CD4-positive, alpha-beta memory T cell (primary cell): ENCODE results near the gene CTSD. TPM values are rescaled to one million over a fixed set of nuclear protein-coding genes. Genes with fewer than 3 reads are reported as not detected.

Experiments used
- CTCF ChIA-PET: fragments of 350-600 bp; sonication (Branson Sonifier 250); formaldehyde crosslinking; loops from one replicate; lab custom pipeline; 2021; ENCODE audit warnings: inconsistent platforms; ENCODE audit not compliant: partially characterized antibody; lab: Charles Lee
- POLR2A ChIA-PET: fragments of 350-600 bp; sonication (Branson Sonifier 250); formaldehyde crosslinking; loops from one replicate; lab custom pipeline; 2021; ENCODE audit not compliant: partially characterized antibody; lab: Charles Lee
- DNase-seq, 5 donors: peaks; one replicate each; pipeline versions ENCODE4 v3.0.0 to v3.0.0-alpha.2; 2020 to 2022; ENCODE audit warnings: mixed read lengths in 1 of 5
- H3K27ac ChIP-seq: one replicate; pipeline ENCODE4 v1.7.0; 2013; ENCODE audit warnings: low read depth, low read length
- H3K27me3 ChIP-seq: 2 replicates; pipeline ENCODE4 v1.7.0; 2013; ENCODE audit warnings: mild to moderate bottlenecking, low read length, moderate library complexity; ENCODE audit not compliant: insufficient read depth
- H3K36me3 ChIP-seq: 2 replicates; pipeline ENCODE4 v1.7.0; 2013; ENCODE audit warnings: mild to moderate bottlenecking, low read length, moderate library complexity; ENCODE audit not compliant: insufficient read depth
- H3K4me1 ChIP-seq: 2 replicates; pipeline ENCODE4 v1.7.0; 2013; ENCODE audit warnings: mild to moderate bottlenecking, low read length, moderate library complexity; ENCODE audit not compliant: insufficient read depth
- H3K4me3 ChIP-seq, 2 donors: one replicate each; pipeline ENCODE4 v1.7.0; 2013; ENCODE audit warnings: low read length in 2 of 2, mild to moderate bottlenecking in 1 of 2
- H3K9me3 ChIP-seq, 2 donors: one replicate each; pipeline ENCODE4 v1.7.0; 2013; ENCODE audit warnings: low read length in 2 of 2, control low read depth in 1 of 2; ENCODE audit not compliant: control insufficient read depth in 1 of 2
- H3K27ac Mint-ChIP-seq, 7 donors: one replicate each; pipeline ENCODE4 v1.8.0; 2020 to 2021; ENCODE audit warnings: mixed read lengths in 7 of 7, mild to moderate bottlenecking in 6 of 7, inconsistent platforms in 3 of 7, moderate library complexity in 3 of 7
- H3K27me3 Mint-ChIP-seq, 2 donors: one replicate each; pipeline ENCODE4 v1.8.0; 2020 to 2021; ENCODE audit warnings: mixed read lengths in 2 of 2
- H3K36me3 Mint-ChIP-seq, 2 donors: one replicate each; pipeline ENCODE4 v1.8.0; 2020 to 2021; ENCODE audit warnings: mixed read lengths in 2 of 2, inconsistent platforms in 1 of 2, mild to moderate bottlenecking in 1 of 2
- H3K4me1 Mint-ChIP-seq, 4 donors: one replicate each; pipeline ENCODE4 v1.8.0; 2020 to 2021; ENCODE audit warnings: mixed read lengths in 4 of 4, mild to moderate bottlenecking in 1 of 4
- H3K4me3 Mint-ChIP-seq, 8 donors: one replicate each; pipeline ENCODE4 v1.8.0; 2020 to 2021; ENCODE audit warnings: mixed read lengths in 8 of 8, mild to moderate bottlenecking in 7 of 8, moderate library complexity in 6 of 8, inconsistent platforms in 3 of 8
- H3K9me3 Mint-ChIP-seq, 8 donors: one replicate each; pipeline ENCODE4 v1.8.0; 2020 to 2021; ENCODE audit warnings: mixed read lengths in 8 of 8, mild to moderate bottlenecking in 5 of 8, inconsistent platforms in 3 of 8, moderate library complexity in 1 of 8
- intact Hi-C: fragments of 100-400 bp; cut with micrococcal nuclease; formaldehyde crosslinking; loops from one replicate; pipeline ENCODE4 v1.15.1; 2023
- polyA plus RNA-seq, 2 donors: library from polyadenylated mRNA; unstranded; fragments of 300-500 nt; fragmentation: Illumina TruSeq; gene quantifications; one replicate each; pipeline ENCODE4 v1.2.3, GENCODE V29; 2021
- total RNA-seq, 2 experiments: library from RNA; stranded (reverse); gene quantifications; one replicate each; pipeline ENCODE4 v1.2.3, GENCODE V29; 2021

CTSD gene
- total and polyA plus RNA-seq, 4 experiments from 2014 or later, result 122 to 214 (median 171) TPM

DNA sequence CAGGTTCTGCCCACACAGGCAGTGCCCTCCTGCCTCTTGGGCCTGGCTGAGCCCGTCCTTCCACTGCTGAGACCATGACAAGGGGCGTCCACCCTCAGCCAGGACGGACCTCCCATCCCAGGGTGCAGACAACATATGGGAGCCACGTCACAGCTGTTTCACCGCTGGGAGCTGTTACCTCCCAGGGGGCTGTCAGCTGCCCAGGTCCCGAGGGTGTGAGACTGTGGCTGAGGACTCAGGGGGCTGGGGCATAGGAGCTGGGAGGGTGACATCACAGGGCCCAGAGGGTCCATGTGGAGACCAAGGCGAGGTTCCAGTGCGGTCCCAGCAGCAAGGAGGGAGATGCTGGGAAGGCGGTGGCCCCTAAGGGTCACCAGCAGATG, 17.9 kb upstream of the CTSD start:
- H3K4me3 ChIP-seq, result no peak overlapping the region
- no peaks in the 10 kb centered on the region for H3K4me1 Mint-ChIP-seq
- ChIA-PET POLR2A (no interaction called here), CTCF (no interaction called here)
- H3K36me3 ChIP-seq, result no peaks in the 10 kb centered on the region
- no peak overlapping the region for H3K27ac Mint-ChIP-seq
- peaks cover 0 to 3% (median 0%) of the 10 kb centered on the region in 8 donors for H3K9me3 Mint-ChIP-seq
- H3K27me3 ChIP-seq, result no peaks in the 10 kb centered on the region
- H3K36me3 Mint-ChIP-seq, result no peaks in the 10 kb centered on the region
- no peak overlapping the region for H3K27ac ChIP-seq
- H3K4me1 ChIP-seq, result no peaks in the 10 kb centered on the region
- no peaks in the 10 kb centered on the region for H3K9me3 ChIP-seq
- H3K27me3 Mint-ChIP-seq, result no peaks in the 10 kb centered on the region
- DNase-seq, result no peak
- intact Hi-C loops, result no loop called here
- no peak overlapping the region for H3K4me3 Mint-ChIP-seq

DNA sequence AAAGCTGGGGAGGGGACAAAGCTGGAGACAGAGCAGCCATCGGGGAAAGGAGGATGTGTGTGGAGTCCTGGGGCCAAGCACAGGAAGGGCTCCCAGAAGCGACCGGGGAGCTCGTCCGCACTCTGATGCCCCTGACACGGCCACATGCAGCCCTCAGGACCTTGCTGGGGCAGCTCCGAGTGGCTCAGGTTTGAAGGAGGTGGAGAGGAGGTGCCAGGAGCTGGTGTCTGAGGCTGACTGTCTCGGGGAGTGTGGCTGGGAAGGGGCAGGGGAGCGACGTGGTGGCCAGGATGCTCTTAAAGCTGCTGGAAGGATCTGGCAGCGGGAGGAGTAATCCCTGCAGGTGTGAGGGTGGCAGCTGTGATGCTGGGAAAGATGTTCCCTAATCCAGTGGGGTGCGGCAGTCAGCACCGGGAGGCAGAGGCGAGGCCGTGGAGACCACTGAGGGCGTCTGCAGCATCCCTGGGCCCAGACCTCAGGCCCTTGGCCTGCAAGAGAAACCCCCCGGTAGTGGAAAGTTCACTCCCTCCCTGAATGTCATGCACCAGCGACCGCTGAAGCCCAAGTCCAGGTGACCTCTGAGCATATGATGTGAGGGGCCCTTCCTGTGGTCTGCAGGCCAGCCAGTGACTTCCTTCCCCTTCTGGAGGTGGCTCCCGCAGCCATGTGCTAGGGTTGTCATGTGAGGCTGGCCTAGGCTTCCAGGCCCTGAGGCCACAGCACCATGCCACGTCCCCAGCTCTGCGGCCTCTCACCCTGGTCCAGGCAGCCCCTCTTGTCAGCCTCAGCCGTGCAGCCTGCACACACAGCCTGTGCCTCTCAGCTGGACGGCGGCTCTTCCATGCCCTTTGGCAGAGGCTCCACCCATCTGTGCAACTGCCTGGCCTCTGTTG, 17.2 kb upstream of the CTSD start:
- Mint-ChIP-seq H3K4me3 (no peak overlapping the region), H3K36me3 (no peaks in the 10 kb centered on the region), H3K27me3 (no peaks in the 10 kb centered on the region), H3K27ac (no peak overlapping the region), H3K4me1 (no peaks in the 10 kb centered on the region), H3K9me3 (peaks cover 0 to 3% (median 0%) of the 10 kb centered on the region in 8 donors)
- Histone ChIP-seq H3K4me1 (no peaks in the 10 kb centered on the region), H3K27ac (no peak overlapping the region), H3K27me3 (no peaks in the 10 kb centered on the region), H3K36me3 (no peaks in the 10 kb centered on the region), H3K9me3 (no peaks in the 10 kb centered on the region), H3K4me3 (no peak overlapping the region)
- CTCF ChIA-PET, result no interaction called here
- intact Hi-C loops, result no loop called here
- DNase-seq, result no peak
- POLR2A ChIA-PET, result no interaction called here

DNA sequence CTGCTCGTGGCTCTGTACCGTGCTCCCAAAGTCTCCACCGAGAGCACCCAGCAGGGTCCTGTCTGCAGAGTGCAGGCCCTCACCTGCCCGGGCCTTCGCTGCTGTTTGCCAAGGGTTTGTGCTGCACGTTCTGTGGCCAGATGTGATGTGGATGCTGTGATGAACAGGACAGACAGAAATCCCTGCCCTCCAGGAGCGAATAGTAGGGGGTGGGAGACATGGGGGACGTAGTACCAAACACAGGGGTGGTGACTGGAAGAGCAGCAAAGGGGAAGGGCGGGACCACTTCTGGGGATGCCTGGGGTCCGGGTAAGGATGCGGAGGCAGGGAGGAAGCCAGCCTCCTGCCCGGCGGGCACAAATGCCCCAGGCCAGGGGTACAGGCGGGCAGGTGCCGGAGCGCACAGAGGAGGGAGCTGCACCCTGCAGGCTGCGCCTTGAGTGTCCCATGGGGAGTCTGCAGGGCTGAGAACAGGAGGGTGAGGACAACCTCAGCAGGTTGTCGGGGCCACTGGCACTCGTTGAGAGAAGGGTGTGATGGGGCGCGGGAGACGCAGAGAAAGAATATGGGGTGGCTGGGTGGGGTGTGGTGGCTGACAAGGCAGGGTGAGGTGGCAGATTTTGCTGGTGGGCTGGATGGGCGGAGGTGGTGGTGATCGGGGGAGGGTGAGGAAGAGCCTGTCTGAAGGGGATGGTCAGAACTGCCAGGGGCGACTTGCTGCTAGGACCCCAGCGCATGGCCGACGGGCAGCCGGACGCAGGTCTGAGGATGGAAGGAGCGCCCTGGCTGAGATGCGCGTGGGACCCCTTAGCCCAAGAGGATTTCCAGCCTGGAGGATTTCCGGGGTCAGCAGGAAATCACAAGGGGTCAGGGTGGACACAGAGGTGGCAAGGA, 16.3 kb upstream of the CTSD start:
- no peaks in the 10 kb centered on the region for H3K36me3 ChIP-seq
- Mint-ChIP-seq H3K4me1 (no peaks in the 10 kb centered on the region), H3K27ac (peak overlapping the region in 1 of 7 donors; percentile 76), H3K36me3 (no peaks in the 10 kb centered on the region), H3K9me3 (peaks cover 0 to 2% (median 0%) of the 10 kb centered on the region in 8 donors), H3K27me3 (no peaks in the 10 kb centered on the region), H3K4me3 (no peak overlapping the region)
- H3K4me1 ChIP-seq, result no peaks in the 10 kb centered on the region
- POLR2A ChIA-PET, result no interaction called here
- no peaks in the 10 kb centered on the region for H3K9me3 ChIP-seq
- CTCF ChIA-PET, result no interaction called here
- no peak overlapping the region for H3K27ac ChIP-seq
- DNase-seq, result no peak
- intact Hi-C loops, result no loop called here
- no peak overlapping the region for H3K4me3 ChIP-seq
- H3K27me3 ChIP-seq, result no peaks in the 10 kb centered on the region

DNA sequence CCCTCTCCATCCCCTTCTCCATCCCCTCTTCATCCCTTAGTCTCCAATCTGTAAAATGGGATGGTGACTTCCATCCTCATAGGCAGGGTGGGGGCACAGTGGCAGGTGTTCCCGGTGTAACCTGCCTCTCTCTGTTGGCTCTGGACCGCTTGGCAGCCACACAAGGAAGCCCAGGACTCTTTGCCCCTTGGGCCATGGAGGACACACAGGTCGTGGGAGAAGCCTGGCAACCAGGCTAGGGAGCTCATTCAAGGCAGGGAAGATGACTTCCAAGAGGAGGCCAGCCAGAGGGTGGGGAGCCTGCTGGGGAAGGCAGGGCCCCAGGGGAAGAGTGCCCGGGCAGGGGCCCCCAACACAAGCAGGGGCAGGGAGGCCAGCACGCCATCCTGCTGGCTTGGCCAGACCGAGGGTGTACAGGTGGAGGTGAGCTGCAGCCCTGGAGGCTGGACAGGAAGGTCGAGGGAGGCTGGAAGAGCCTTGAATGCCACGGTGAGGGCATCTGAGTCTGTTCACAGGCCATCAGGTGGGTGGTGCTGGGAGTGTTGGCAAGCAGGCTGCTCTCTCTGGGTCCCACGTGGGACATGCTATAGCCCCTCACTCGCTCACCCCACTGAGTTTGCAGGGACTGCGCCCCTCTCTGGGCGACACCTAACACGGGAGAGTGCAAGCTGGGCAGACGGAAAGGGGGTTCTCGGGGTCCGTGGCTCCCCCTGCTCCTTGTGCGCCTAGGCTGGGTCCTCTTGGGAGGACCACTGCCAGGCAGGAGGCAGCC, 15.5 kb upstream of the CTSD start:
- Mint-ChIP-seq H3K27ac (peak overlapping the region in 1 of 7 donors; percentile 37), H3K9me3 (no peaks in the 10 kb centered on the region), H3K36me3 (no peaks in the 10 kb centered on the region), H3K4me3 (no peak overlapping the region), H3K27me3 (no peaks in the 10 kb centered on the region), H3K4me1 (peaks cover 0 to under 1% (median under 1%) of the 10 kb centered on the region in 4 donors)
- intact Hi-C loops, result no loop called here
- ChIA-PET POLR2A (no interaction called here), CTCF (interaction anchor here (2.7 kb wide), 1 partner anchor 85 kb away, joined by 9 read pairs; no protein-coding TSS in a partner anchor)
- Histone ChIP-seq H3K4me1 (no peaks in the 10 kb centered on the region), H3K27ac (no peak overlapping the region), H3K27me3 (no peaks in the 10 kb centered on the region), H3K9me3 (no peaks in the 10 kb centered on the region), H3K4me3 (no peak overlapping the region), H3K36me3 (no peaks in the 10 kb centered on the region)
- no peak for DNase-seq

DNA sequence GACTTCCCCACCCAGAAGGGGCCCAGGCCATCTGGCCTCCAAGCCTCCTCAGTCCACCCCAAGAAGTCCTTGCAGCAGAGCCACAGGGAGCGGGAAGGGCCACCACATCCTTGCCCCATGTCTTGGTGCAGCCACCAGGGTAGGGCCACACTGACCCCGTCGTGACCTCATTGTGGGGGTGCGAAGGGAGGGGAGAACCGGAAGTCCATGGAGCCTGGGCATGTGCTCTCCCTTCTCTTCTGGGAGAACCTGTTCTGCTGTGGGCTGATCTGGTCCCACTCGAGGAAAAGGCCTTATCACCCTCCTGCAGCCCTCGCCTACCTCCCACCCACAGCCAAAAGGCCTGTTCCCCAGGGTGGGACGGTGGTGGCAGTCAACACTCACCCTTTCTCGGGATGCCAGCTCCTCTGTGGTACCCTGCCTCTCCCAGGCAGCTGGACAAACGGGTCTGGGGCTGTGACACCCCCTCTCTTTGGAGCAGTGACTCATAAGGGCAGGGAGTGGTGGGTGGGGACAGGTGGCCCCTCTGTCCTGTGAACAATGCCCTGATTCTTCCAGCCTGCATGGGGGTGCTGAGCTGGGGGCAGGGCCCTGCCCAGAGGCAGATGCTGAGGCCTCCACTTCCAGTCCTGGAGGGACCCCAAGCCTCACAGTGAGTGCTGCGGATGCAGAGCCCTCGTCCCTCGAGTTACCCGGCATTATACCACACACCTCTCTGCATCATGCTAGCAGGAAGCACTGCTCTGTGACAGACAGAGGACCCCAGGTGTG, 14.6 kb upstream of the CTSD start:
- no peaks in the 10 kb centered on the region for H3K27me3 ChIP-seq
- Mint-ChIP-seq H3K36me3 (no peaks in the 10 kb centered on the region), H3K27me3 (no peaks in the 10 kb centered on the region), H3K27ac (no peak overlapping the region), H3K4me1 (peaks cover 0 to 8% (median 3%) of the 10 kb centered on the region in 4 donors), H3K9me3 (no peaks in the 10 kb centered on the region), H3K4me3 (no peak overlapping the region)
- intact Hi-C loops, result no loop called here
- no peaks in the 10 kb centered on the region for H3K36me3 ChIP-seq
- H3K27ac ChIP-seq, result no peak overlapping the region
- H3K9me3 ChIP-seq, result no peaks in the 10 kb centered on the region
- no peak overlapping the region for H3K4me3 ChIP-seq
- H3K4me1 ChIP-seq, result peaks cover 2% of the 10 kb centered on the region
- ChIA-PET POLR2A (interaction anchor here (0.7 kb wide), 1 partner anchor 21 kb away, joined by 3 read pairs; no protein-coding TSS in a partner anchor), CTCF (interaction anchor here (1.1 to 2.7 kb wide), 3 partner anchors 84 to 224 kb away, joined by 3 to 9 read pairs (median 4); no protein-coding TSS in a partner anchor)
- DNase-seq, result no peak

DNA sequence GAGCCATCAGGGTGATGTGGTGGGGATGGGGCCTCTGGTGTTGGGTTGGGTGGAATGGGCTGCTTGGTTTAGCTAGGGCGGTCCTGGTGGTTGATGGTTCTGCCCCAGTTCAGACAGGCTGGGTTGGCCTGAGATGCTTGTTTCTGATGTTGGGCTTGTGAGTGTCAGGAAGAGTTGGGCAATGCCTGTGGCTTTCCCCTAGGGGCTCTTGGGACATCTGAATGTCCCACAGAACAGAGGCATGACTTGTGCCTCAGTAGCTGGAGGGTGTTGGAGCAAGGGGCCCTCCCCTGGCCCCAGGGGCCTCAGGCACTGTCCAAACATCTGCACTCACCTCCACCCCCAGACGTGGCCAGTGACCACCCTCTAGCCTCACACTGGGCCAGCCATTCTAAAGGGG, 14.0 kb upstream of the CTSD start:
- H3K9me3 Mint-ChIP-seq, result no peaks in the 10 kb centered on the region
- no peak overlapping the region for H3K27ac Mint-ChIP-seq
- Histone ChIP-seq H3K27ac (no peak overlapping the region), H3K9me3 (no peaks in the 10 kb centered on the region), H3K4me1 (peaks cover 7% of the 10 kb centered on the region), H3K4me3 (no peak overlapping the region), H3K36me3 (no peaks in the 10 kb centered on the region), H3K27me3 (no peaks in the 10 kb centered on the region)
- H3K36me3 Mint-ChIP-seq, result no peaks in the 10 kb centered on the region
- POLR2A ChIA-PET, result interaction anchor here (0.7 kb wide), 1 partner anchor 21 kb away, joined by 3 read pairs; no protein-coding TSS in a partner anchor
- DNase-seq, result no peak
- no peaks in the 10 kb centered on the region for H3K27me3 Mint-ChIP-seq
- CTCF ChIA-PET, result interaction anchor here (1.0 to 2.7 kb wide), 4 partner anchors 15 to 224 kb away, joined by 3 to 9 read pairs (median 4); no protein-coding TSS in a partner anchor
- H3K4me3 Mint-ChIP-seq, result no peak overlapping the region
- intact Hi-C loops, result no loop called here
- H3K4me1 Mint-ChIP-seq, result peaks cover 0 to 11% (median 3%) of the 10 kb centered on the region in 4 donors
